ENCODE data around the gene NUCB1. TPM values are rescaled to one million over a fixed set of nuclear protein-coding genes. Genes with fewer than 3 reads are reported as not detected.
A peak's percentile ranks its signal among the peaks of the same experiment; 100 is the strongest.

The NUCB1 gene
- total and polyA plus RNA-seq, 9 of the 15 experiments (the other 6 are each of a cell fraction or from before 2014, with no cell fraction given): 3.1 to 153 (median 71.7) TPM

DNA sequence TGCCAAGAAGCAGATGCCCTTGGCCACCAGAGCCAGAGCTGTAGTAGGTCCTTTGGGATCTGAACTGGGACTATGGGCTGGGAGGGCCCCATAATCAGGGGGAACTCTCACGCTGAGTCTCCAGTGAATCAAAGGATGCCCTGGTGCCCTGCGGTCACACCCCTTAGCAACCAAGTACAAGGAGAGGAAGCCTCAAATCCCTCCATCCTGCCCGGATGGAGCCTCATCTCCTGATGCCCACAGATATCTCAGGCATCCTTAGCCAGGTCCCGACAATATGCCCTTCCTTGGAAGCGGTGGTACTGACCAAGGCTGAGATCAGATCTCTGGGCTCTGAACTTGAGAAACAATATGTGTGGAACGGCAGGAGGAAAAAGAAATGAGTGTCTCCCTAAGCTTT lies 33.4 kb upstream of the NUCB1 start (continued):
- TF ChIP-seq, protein P1, sequence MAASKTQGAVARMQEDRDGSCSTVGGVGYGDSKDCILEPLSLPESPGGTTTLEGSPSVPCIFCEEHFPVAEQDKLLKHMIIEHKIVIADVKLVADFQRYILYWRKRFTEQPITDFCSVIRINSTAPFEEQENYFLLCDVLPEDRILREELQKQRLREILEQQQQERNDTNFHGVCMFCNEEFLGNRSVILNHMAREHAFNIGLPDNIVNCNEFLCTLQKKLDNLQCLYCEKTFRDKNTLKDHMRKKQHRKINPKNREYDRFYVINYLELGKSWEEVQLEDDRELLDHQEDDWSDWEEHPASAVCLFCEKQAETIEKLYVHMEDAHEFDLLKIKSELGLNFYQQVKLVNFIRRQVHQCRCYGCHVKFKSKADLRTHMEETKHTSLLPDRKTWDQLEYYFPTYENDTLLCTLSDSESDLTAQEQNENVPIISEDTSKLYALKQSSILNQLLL (CRISPR knock-in tag; IDR thresholded peaks at IDR 0.05; ENCODE audit: borderline replicate concordance): no peak

DNA sequence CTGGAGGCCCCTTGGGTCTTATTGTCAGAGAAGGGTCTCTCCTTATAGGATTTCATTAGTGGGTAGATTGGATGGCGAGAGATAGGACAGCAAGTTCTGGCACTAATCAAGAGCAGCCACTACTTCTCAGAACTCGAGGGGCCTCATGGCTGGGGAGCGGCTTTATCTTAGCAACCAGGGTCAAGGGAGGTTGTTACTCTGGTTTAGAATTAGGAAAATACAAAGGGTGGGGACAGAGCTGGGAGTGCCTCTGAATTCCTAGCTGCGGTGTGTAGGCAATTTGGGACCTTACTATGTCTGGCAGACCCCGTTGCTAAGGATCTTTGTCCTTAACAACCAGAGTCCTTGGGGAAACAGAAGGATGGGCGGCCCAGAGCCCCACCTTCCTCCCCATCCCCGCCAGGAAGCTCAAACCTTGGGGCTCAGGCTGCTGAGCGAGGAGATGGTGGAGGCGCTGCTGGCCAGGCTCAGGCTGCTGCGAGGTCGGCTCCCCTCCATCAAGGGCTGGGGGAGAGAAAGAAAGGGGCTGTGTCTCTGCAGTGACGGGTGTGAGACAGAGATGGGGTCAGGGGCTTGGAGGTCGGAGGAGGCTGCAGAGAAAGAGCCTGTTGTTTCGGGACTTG lies 32.9 kb upstream of the NUCB1 start:
- BruUV-seq (replicated peaks): no TSS peak
- H4K20me1 ChIP-seq (replicated peaks; ENCODE audit: control insufficient read depth, insufficient read depth, low read length): no peaks in the 10 kb centered on the region
- peak overlapping the region; percentile 56 to 91; a peak in 3 of 4 replicates for H3K9ac ChIP-seq (ENCODE audit: insufficient read depth in 1 of 2, low read depth in 2 of 2, low read length in 2 of 2)
- H3K9me1 ChIP-seq (ENCODE audit: control insufficient read depth, insufficient read depth, low read length): no peaks in the 10 kb centered on the region
- peaks cover 28 to 49% of the 10 kb centered on the region in 2 experiments for H3K4me1 ChIP-seq (replicated peaks in 1 of 2; ENCODE audit: control insufficient read depth in 2 of 2, insufficient read depth in 2 of 2, low read length in 2 of 2)
- 0 out of 2 replicates have a peak overlapping the region, but pooled peaks have one; percentile 17 for H3K4me3 ChIP-seq
- in situ Hi-C loops (cut with MboI): no loop called here
- H3K9me3 ChIP-seq (replicated peaks; ENCODE audit: control insufficient read depth, insufficient read depth, low read depth, low read length): no peaks in the 10 kb centered on the region
- 2% methylated on average over 12 of the region's 14 CpGs for WGBS (ENCODE audit: insufficient coverage, low coverage, missing lambda C conversion rate)
- intact Hi-C loops (cut with micrococcal nuclease): no loop called here
- ChIA-PET CTCF (ENCODE audit: low intra/inter-chr PET ratio) (no interaction called here), POLR2A (interaction anchor here (0.5 to 1.0 kb wide), 4 partner anchors 9 to 151 kb away, joined by 3 to 6 read pairs (median 4); no protein-coding TSS in a partner anchor)
- H3K79me2 ChIP-seq (ENCODE audit: control insufficient read depth, insufficient read depth, low read length): peaks cover 1% of the 10 kb centered on the region; the same call in 2 of the 3 replicates
- peak overlapping the region; percentile 24; the same call in 1 of the 3 replicates for H3K27ac ChIP-seq (ENCODE audit: extremely low read depth, low read depth, low read length)
- peak; percentile 75 for ATAC-seq
- peak overlapping the region; percentile 79 for H3K4me2 ChIP-seq (ENCODE audit: insufficient read depth, low read length)
- FAIRE-seq: peak; percentile 91
- DNase-seq (ENCODE audit: extremely low read depth in 1 of 4, low spot score in 3 of 4): peak; percentile 25 to 80 (median 50)
- H3K27me3 ChIP-seq (ENCODE audit: control insufficient read depth in 2 of 2, insufficient read depth in 2 of 2, low read length in 2 of 2): no peaks in the 10 kb centered on the region
- no peaks in the 10 kb centered on the region for H3K36me3 ChIP-seq (ENCODE audit: control insufficient read depth, insufficient read depth, low read length)
- peak overlapping the region; percentile 57 for H2AFZ ChIP-seq (ENCODE audit: low read depth, low read length)
- no peak for TF ChIP-seq PCBP2 (IDR thresholded peaks at IDR 0.05; ENCODE audit: low read depth, low read length, poor library complexity, severe bottlenecking)
- TF ChIP-seq, protein P2, sequence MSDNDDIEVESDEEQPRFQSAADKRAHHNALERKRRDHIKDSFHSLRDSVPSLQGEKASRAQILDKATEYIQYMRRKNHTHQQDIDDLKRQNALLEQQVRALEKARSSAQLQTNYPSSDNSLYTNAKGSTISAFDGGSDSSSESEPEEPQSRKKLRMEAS (CRISPR knock-in tag; IDR thresholded peaks at IDR 0.05): no peak
- peak; percentile 82 for TF ChIP-seq RFX1 (IDR thresholded peaks at IDR 0.05)
- TF ChIP-seq HDAC8 (tag; IDR thresholded peaks at IDR 0.05): no peak
- no peak for TF ChIP-seq HDAC6 (IDR thresholded peaks at IDR 0.05; ENCODE audit: low read depth, low read length)
- TF ChIP-seq FOSL1 (tag; conservative IDR thresholded peaks at IDR 0.05): no peak
- TF ChIP-seq ASH1L (IDR thresholded peaks at IDR 0.05; ENCODE audit: borderline replicate concordance, low read depth, partially characterized antibody): no peak
- no peak for TF ChIP-seq SNRNP70 (optimal IDR thresholded peaks at IDR 0.05; ENCODE audit: low read depth, low read length)
- TF ChIP-seq, protein P3, sequence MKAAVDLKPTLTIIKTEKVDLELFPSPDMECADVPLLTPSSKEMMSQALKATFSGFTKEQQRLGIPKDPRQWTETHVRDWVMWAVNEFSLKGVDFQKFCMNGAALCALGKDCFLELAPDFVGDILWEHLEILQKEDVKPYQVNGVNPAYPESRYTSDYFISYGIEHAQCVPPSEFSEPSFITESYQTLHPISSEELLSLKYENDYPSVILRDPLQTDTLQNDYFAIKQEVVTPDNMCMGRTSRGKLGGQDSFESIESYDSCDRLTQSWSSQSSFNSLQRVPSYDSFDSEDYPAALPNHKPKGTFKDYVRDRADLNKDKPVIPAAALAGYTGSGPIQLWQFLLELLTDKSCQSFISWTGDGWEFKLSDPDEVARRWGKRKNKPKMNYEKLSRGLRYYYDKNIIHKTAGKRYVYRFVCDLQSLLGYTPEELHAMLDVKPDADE (conservative IDR thresholded peaks at IDR 0.05; ENCODE audit: control insufficient read depth, low read depth, low read length): no peak
- TF ChIP-seq ARID2 (IDR thresholded peaks at IDR 0.05): no peak
- TF ChIP-seq, protein P4, sequence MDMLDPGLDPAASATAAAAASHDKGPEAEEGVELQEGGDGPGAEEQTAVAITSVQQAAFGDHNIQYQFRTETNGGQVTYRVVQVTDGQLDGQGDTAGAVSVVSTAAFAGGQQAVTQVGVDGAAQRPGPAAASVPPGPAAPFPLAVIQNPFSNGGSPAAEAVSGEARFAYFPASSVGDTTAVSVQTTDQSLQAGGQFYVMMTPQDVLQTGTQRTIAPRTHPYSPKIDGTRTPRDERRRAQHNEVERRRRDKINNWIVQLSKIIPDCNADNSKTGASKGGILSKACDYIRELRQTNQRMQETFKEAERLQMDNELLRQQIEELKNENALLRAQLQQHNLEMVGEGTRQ (CRISPR knock-in tag; IDR thresholded peaks at IDR 0.05): no peak
- TF ChIP-seq MIER1 (IDR thresholded peaks at IDR 0.05; ENCODE audit: low read depth): no peak
- peak; percentile 65 for TF ChIP-seq CBFA2T2 (conservative IDR thresholded peaks at IDR 0.05)
- TF ChIP-seq MCM5 (IDR thresholded peaks at IDR 0.05; ENCODE audit: low read depth): no peak
- no peak for TF ChIP-seq XRCC3 (IDR thresholded peaks at IDR 0.05)
